Measurements from ENCODE around the gene PTPRA.
"Not testable (repeated sequence)": the region's sequence is repeated elsewhere in the genome, so short reads cannot be mapped to it uniquely, and the experiment has no call there.

The PTPRA gene

DNA sequence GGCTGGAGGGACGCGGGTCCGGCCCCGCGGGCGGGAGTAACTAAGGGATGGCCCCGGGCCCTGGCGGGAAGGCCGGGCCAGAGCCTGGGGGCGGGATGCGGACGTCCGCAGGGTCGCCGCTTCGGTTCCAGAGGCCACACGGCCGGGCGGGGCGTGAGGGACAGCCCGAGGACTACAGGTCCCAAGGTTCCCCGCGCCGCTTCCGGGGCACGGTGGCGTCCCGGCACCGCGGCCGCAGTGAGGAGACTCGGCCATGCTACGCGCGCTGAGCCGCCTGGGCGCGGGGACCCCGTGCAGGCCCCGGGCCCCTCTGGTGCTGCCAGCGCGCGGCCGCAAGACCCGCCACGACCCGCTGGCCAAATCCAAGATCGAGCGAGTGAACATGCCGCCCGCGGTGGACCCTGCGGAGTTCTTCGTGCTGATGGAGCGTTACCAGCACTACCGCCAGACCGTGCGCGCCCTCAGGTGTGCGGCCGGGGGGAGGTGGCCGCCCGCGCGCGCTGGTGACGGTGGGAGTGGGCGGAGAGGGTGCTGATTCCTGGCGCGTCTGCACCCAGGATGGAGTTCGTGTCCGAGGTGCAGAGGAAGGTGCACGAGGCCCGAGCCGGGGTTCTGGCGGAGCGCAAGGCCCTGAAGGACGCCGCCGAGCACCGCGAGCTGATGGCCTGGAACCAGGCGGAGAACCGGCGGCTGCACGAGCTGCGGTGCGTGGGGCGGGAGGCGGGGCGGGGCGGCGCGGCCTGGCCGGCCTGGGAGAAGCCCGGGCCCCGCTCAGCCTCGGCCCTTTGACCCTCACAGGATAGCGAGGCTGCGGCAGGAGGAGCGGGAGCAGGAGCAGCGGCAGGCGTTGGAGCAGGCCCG, 172.8 kb downstream of the PTPRA start, which contains the start of gene MRPS26:
Gene MRPS26, plus strand, starts transcription at position 237 of the 861 bp plus-strand sequence. Its CDS starts 17 bp downstream, at position 254.
- DNase-seq = peak; percentile 74 to 76

DNA sequence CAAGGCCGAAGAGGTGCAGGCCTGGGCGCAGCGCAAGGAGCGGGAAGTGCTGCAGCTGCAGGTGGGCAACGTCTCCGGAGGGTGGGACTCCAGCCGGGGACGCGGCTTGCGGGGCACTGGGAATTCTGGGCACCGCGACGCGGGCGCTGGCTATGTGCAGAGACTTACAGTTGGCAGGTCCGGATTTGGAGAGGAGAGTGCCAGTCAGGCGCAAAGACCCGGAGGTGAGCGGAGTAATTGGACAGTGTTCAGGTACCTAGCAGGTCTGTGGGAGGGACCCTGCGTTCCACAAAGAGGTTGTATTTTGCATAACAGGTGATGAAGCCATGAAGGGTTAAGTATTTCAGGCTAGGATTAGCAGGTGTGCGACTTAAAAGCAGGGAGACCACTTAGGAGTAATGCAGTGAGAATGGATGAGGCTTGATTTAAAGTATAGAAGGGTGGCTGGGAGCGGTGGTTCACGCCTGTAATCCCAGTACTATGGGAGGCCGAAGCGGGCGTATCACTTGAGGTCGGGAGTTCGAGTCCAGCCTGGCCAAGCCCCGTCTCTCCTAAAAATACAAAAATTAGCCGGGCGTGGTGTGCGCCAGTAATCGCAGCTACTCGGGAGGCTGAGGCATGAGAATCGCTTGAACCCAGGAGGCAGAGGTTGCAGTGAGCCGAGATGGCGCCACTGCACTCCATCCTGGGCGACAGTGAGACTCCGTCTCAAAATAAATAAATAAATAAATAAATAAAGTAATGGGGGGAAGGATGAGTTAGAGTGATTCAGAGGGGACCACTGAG, 173.6 kb downstream of the PTPRA start:
- no peak for DNase-seq

DNA sequence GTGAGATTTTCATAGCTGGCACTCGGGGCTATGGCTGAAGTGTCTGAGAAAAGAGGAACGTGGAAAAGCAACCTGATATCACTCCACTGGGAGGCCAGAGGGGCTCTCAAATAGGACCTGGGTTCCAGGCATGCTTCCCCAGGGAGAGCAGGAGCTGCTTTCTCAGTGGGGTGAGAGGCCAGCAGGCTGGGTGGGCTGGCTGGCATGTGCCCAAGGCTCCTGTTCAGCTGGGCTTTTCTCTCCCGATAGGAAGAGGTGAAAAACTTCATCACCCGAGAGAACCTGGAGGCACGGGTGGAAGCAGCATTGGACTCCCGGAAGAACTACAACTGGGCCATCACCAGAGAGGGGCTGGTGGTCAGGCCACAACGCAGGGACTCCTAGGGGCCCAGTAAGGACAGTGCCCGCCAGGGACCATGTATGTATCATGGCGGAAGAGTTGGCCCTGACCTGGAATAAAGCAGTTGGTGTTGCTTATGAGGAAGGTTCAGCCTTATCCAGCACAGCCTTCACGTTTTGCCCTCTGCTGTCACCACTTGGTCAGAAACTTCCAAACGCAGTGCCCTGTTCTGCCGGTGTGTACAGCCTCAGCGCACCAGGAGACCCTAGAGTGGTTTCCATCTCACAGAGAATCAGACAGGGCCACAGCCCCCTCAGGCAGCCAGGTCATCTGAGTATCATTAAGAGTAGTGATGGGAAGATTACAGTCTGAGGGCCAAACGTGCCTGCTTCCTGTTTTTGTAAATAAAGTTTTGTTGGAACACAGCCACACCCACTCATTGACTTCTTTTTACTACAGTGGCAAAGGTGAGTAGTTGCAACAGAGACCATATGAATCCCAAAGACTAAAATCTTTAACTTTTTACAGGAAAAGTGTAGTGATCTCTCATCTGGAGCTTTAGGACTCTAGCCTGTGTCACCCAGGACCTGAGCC, 174.5 kb downstream of the PTPRA start:
- DNase-seq = no peak

DNA sequence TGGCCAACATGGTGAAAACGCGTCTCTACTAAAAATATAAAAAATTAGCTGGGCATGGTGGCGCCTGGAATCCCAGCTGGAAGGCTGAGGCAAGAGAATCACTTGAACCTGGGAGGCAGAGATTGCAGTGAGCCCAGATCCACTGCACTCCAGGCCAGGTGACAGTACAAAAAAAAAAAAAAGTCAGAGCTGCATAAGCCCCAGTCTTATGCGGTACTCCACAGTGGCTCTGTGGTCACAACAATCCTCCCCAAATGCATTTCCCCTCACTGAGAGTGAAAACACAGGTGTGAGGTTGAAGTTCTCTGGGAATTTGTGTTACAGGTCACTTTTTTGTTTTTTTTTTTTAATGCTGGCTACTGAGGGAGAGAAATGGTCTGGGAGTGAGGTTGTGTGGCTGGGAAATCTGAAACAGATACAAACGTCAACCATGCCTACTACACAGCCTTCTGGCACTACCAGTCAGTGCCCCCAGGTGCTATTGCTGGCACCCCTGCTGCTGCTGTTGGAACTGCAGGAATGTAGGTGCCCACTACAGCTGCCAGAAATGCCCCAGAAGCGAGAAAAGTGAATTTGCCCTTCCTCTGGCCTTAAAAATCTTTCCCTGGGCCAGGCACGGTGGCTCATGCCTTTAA, 178.2 kb downstream of the PTPRA start:
- no peak for DNase-seq

DNA sequence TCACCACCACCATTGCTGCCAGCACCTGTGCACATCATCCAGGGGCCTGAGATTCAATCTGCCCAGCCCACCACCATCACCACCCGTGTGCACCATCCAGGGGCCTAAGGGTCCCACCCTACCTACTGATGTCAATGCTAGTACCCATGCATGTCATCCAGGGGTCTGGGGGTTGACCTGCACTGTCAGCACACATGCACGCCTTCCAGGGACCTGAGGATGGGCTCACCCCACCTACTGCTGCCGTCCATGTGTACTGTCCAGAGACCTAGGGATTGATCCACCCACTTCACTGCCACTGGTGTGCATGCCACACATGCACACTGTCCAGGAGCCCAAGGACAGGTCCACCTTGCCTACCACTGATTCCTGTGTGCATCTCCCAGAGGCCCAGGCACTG, 186.2 kb downstream of the PTPRA start:
- DNase-seq = no peak

DNA sequence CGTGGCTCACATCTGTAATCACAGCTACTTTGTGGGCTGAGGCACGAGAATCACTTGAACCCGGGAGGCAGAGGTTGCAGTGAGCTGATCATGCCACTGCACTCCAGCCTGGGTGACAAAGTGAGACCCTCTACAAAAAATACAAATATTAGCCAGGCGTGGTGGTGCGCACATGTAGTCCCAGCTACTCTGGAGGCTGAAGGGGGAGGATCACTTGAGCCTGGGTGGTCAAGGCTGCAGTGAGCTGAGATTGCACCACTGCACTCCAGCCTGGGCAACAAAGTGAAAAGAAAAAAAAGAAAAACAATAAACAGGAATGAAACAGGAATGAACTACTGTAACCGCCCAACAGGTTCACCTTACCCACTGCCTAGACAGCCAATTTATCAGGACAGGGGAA, 190.8 kb downstream of the PTPRA start:
- DNase-seq = not testable (repeated sequence)

DNA sequence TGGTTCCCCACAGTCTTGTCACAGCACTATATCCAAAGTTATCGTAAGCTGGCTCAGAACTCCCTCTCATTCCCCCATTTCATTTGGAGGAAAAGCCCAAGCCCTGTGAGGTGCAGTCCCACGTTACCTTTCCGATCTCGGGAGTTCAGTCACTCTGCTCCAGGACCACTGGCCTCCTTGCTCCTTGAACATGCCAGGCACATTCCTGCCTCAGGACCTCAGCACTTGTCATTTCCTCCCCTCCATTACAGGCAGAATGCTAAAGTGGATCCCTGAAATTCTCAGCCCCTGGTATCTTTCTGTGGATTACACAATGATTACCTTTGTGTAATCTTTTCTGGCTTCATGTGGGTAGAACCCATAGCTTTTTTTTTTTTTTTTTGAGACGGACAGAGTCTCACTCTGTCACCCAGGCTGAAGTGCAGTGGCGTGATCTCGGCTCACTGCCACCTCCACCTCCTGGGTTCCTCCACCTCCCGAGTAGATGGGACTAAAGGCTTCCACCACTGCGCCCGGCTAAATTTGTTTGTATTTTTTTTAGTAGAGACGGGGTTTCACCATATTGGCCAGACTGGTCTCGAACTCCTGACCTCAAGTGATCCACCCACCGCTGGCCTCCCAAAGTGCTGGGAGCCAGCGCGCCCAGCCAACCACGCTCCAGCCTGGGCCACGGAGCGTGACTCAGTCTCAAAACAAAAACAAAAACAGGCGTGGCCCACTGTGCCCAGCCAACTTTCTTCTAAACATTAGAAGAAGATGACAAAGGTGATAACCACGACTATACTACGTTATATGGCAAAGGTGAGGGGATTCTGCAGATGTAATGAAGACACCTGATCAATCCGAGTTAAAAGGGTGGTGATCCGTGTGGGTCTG, 194.1 kb downstream of the PTPRA start:
- DNase-seq = no peak

DNA sequence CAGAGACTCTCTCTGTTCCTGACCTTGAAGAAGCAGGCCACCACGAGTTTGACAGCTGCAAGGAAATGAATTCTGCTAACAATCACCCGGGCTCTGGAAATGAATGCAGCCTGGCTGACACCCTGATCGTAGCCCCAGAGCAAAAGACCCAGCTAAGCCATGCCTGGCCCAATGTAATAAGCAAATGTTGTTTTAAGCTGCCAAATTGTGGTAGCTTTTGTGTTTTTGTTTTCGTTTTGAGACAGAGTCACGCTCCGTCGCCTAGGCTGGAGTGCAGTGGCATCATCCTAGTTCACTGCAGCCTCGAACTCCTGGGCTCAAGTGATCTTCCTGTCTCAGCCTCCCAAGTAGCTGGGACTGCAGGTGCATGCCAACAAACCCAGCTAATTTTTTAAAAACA, 194.8 kb downstream of the PTPRA start:
- no peak for DNase-seq

DNA sequence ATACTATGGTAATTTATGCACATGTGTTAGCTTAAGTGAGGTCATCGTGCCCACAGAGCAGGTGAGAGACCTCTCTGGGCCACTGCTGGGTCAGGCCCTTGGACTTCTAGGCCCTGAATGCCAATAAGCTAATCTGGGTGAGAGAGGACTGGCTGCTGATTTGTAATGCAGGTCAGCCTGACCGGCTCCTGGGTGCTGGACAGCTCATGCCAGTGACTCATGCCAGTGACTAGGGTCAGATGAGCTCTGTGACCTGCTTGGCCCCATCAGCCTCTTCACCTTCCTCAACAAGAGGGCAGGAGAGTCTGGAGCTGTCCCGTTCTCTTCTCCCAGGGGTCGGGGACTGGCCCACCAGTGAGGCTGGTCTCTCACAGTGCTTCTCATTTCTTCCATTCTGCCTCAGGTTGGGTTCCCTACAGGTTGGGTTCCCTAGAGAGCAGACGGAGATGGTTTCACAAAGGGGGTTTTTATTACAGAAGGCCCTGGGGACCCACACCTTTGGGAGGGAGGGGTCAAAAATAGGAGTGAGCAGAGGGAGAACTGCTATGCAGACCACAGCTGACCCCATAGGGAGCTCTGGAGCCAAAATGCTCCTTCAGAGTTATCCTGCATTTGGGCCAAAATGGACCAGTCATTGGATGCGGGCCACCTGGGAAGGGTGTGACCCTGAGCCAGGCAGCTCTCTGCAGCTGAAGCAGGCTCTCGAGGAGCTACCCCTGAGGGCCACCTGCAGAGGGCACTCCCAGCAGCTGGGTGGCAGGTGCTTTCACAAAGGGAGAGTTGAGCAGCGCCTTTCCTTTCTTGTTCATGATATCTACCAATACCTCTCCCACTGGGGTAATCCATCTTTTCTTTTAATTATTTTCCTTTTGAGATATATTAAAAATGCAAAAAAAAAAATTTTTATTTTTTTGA, 196.0 kb downstream of the PTPRA start:
- peak; percentile 31 to 45 for DNase-seq

DNA sequence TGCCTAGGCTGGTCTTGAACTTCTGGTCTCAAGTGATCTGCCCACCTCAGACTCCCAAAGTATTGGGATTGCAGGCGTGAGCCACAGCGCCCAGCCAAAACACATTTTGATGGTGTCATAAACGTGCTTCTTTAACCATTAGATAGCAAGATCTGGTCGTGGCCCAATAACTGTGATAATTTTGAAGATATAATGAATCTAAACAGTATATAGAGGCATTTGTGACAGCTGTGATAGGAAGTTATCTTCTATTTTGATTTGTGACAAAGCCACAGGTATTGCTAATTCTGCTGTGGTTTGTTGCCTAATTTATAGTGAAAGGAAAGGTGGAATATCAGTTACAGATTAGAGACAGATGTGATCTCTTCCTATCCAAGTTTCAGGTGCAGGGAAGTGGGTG, 197.4 kb downstream of the PTPRA start:
- DNase-seq = no peak

DNA sequence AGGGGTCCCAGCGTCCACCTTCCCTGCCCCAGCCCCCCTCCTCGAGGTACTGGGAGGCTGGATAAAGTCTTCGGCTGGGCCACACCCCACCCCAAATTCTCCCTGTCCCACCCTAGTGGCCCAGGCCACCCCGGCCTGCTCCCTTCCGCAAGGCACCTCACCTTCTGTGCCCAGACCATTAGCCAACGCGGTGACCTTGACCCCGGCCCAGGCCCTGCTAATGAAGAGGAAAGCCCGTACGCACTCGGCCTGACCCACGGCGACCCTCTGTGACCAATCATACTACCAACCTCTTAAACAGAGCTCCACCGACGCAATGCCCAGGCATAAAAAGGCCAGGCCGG, 198.0 kb downstream of the PTPRA start:
- no peak for DNase-seq

DNA sequence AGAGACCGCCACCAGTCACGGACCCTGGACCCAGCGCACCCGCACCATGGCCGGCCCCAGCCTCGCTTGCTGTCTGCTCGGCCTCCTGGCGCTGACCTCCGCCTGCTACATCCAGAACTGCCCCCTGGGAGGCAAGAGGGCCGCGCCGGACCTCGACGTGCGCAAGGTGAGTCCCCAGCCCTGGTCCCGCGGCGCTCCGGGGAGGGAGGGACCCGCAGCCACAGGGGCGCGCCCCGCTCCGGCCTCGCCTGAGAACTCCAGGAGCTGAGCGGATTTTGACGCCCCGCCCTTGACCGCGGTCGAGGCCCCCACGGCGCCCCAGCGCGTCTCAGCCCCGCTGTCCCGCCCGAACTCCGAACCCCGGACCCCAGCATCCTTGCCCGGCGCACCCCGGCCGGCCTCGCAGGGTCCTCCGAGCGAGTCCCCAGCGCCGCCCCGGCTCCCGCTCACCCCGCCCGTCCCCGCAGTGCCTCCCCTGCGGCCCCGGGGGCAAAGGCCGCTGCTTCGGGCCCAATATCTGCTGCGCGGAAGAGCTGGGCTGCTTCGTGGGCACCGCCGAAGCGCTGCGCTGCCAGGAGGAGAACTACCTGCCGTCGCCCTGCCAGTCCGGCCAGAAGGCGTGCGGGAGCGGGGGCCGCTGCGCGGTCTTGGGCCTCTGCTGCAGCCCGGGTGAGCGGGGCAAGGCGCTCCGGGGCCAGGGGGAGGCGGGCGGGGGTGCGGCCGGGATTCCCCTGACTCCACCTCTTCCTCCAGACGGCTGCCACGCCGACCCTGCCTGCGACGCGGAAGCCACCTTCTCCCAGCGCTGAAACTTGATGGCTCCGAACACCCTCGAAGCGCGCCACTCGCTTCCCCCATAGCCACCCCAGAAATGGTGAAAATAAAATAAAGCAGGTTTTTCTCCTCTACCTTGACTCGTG, 198.6 kb downstream of the PTPRA start, which contains the start of gene OXT:
Gene OXT, plus strand, starts transcription at position 11 of the 920 bp plus-strand sequence. Its CDS starts 36 bp downstream, at position 47.
- peak; percentile 77 to 79 for DNase-seq

DNA sequence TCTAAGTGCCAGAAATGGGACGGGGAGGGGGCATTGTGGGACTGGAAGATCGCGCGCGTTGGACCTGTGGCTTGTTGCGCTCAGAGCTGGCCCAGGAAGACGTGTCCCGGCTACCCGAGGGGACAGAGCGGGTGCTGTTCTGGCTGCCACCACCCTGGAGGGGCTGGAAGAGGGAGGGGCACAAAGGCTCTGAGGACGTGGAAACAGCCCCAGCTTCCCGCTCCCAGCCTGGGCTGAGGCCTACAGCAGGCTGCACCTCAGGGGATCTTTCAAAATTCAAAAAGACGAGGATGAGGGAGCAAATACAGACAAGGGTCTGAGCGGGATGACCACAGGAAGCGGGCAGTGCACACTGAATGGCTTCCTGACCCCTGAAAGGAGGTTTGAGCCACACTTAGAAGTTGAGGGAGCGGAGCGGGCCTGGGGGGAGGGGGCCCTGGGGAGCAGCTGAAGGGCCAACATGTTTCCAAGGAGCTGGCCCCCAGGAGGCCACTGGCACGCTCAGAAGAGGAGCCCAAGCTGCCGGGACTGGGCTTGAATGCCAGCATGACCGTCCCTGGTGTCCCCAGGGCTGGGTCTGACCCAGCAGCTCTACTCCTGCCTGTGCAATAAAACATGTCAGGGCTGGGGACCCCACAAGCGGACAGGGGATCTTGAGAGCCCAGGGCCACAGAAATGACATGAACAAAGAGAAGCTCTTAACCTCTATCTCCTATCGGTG, 199.4 kb downstream of the PTPRA start:
- DNase-seq = no peak

DNA sequence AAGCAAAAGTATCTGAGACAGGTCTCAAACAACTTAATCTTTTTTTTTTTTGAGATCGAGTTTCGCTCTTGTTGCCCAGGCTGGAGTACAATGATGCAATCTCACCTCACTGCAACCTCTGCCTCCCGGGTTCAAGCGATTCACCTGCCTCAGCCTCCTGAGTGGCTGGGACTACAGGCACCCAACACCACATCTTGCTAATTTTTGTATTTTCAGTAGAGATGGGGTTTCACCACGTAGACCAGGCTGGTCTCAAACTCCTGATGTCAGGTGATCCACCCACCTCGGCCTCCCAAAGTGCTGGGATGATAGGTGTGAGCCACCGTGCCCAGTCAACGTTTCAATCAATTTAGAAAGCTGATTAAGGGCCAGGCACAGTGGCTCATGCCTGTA, 200.0 kb downstream of the PTPRA start:
- DNase-seq = not testable (repeated sequence)

DNA sequence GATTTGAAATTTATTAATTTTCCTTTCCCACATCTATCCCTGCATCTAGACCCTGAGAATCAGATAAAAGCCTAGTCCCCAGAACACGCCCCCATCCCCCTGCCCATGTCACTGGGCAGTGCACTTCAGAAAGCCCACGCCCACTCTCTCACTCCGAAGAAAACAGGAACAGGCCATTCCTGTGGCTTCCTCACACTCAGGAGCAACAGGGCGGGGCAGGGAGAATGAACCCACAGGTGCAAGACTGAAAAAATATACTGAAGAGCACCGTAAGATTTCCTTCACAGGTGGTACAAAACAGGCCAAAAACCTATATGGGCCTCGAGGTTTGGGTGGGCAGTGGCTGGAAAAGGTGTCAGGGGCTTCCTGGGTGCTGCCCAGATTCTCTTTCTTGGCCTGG, 201.5 kb downstream of the PTPRA start:
- no peak for DNase-seq

DNA sequence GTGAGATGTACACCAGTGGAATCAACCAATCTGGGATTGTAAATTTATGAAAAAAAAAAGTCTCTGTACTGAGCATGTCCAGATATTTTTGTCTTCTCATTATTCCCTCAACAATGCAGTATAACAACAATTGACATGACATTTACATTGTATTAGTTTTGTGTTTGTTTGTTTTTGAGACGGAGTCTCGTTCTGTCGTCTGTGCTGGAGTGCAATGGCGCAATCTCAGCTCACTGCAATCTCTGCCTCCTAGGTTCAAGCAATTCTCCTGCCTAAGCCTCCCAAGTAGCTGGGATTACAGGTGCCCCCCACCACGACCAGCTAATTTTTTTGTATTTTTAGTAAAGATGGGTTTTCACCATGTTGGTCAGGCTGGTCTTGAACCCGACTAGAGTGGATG, 202.0 kb downstream of the PTPRA start:
- DNase-seq = not testable (repeated sequence)

DNA sequence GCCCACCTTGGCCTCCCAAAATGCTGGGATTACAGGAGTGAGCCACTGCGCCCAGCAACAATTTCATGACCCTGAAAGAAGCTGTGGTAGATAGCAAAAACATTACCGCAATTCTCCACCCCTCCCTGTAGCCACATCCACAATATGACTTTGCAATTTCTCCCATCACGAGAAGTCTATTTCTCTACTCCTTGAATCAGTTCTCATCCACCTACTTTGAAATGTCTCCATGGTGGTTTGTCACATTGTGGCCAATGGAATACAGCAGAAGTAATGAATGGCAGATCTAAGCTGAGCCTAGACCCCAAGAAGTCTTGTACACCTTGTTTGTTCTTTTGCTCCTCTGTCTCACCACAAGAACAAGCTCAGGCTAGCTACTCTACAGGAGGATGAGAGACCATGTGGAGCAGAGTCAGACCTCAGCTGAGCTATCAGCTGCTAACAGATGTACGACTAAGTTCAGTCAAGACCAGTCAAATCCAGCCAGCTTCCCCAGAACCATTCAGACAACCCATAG, 204.4 kb downstream of the PTPRA start:
- no peak for DNase-seq

DNA sequence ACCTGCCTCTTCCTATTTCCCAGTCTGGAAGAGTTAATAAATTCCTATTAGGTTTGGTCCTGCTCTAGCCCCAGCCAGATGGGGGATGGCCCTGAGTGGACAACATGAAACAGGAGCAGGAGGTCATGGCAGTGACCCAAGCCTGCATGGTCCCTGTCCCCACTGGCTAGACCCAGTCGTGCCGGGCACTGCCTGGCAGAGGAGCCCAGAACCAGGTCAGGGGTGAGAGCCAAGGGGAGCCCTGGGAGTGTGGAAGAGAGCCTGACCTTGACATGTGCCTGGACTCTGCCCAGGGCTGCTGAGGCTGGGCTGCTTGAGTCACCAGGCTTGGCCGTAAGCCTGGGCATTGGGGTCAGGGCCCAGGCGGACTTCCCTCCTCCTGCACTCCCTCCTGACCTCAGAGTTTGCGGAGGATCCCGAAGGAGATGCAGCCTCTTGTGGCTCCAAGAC, 207.7 kb downstream of the PTPRA start:
- no peak for DNase-seq
